ENCODE data around the gene CTBP2.

- no peak for TF ChIP-seq POLR2A (IDR thresholded peaks at IDR 0.05)
- no peak for TF ChIP-seq CTCF (IDR thresholded peaks at IDR 0.05)
Measured at GRCh38 chr10:124990671-124991625, 169.4 kb downstream of the CTBP2 start.
